GM10248 (cell line): ENCODE data around the gene POLK.

Experiments used
- CTCF ChIA-PET: fragments of 300-600 bp; sonication (Branson Sonifier 250); formaldehyde crosslinking; extraction: SDS; loops from one replicate; lab custom pipeline; 2021; ENCODE audit warnings: antibody characterized with exemption; lab: Yijun Ruan, JAX
- POLR2A ChIA-PET: fragments of 350-650 bp; sonication (Branson Sonifier 250); formaldehyde crosslinking; extraction: SDS; loops from one replicate; lab custom pipeline; 2020; ENCODE audit warnings: antibody characterized with exemption; lab: Yijun Ruan, JAX
- DNase-seq: peaks from one replicate; pipeline ENCODE4 v3.0.0; 2012; ENCODE audit errors: extremely low spot score
- TF ChIP-seq, protein P1 (sequence below): IDR thresholded peaks from 2 replicates; pipeline ENCODE4 v1.5.1; 2012; ENCODE audit warnings: mild to moderate bottlenecking, low read depth; ENCODE audit errors: extremely low read depth, missing control alignments, control extremely low read depth

The POLK gene

DNA sequence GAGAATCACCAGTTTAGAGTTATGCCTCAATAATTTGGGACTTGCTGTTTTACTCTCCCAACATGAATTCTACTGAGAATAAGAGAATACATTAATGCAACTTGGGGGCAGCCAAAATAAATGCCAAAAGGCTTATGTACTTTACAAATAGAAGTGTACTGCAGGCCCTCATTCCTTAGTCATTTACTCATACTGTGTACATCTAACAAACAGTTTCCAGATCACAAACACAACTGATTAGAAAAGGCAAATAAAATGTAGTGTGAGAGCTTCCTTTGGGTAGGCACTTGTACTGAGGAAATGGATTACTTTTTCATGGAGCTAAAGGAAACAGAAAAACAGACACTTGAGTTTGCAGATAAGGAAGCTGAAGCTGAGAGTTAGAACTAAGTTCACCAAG lies 112.2 kb downstream of the POLK start:
- POLR2A ChIA-PET, result no interaction called here
- CTCF ChIA-PET, result interaction anchor here (1.1 kb wide), 1 partner anchor 34 kb away, joined by 4 read pairs; no protein-coding TSS in a partner anchor
- DNase-seq, result no peak
- TF ChIP-seq, protein P1, sequence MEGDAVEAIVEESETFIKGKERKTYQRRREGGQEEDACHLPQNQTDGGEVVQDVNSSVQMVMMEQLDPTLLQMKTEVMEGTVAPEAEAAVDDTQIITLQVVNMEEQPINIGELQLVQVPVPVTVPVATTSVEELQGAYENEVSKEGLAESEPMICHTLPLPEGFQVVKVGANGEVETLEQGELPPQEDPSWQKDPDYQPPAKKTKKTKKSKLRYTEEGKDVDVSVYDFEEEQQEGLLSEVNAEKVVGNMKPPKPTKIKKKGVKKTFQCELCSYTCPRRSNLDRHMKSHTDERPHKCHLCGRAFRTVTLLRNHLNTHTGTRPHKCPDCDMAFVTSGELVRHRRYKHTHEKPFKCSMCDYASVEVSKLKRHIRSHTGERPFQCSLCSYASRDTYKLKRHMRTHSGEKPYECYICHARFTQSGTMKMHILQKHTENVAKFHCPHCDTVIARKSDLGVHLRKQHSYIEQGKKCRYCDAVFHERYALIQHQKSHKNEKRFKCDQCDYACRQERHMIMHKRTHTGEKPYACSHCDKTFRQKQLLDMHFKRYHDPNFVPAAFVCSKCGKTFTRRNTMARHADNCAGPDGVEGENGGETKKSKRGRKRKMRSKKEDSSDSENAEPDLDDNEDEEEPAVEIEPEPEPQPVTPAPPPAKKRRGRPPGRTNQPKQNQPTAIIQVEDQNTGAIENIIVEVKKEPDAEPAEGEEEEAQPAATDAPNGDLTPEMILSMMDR, result no peak

DNA sequence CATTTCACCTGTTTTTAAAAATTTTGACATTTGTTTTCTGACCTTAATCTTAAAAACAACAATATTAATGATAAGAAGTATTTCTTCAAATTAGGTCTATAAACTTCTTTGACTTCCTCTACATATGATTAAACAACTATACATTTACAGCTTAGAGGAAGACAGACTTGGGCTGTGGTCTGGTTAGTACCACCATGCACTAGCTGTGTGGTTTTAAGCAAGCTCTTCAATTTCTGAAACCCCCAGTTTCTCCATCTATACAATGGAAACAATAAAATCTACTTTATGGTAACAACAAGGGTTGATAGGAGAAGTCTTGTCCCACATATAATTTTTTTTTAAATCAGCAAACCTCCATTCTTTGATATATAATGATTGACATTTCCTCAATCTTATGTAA lies 115.3 kb downstream of the POLK start:
- DNase-seq, result no peak
- ChIA-PET CTCF (interaction anchor here (1.5 kb wide), 1 partner anchor 30 kb away, joined by 3 read pairs; no protein-coding TSS in a partner anchor), POLR2A (no interaction called here)
- TF ChIP-seq, protein P1, result no peak

DNA sequence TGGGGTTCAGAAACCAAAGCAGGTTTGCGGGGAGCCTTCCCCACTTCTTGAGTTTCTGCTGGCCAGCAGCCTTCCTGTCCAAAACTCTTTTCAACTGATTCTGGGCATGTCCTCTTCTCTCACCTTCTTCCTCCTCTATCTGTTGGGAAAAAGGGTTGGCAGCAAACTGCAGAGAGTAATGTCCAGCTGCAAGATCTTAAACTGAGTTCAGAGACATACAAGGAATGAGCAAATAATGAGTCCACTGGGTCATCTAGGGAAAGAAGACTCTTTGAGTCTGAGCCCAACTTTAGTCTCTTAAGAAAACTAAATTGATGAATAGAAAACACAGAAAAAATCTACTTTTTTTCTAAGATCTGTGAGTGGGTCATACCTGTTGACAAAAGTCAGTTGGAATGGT lies 116.1 kb downstream of the POLK start:
- ChIA-PET CTCF (interaction anchor here (1.2 to 1.5 kb wide), 3 partner anchors 9 to 29 kb away, joined by 3 to 5 read pairs (median 3); no protein-coding TSS in a partner anchor), POLR2A (no interaction called here)
- no peak for DNase-seq
- TF ChIP-seq, protein P1, result no peak

DNA sequence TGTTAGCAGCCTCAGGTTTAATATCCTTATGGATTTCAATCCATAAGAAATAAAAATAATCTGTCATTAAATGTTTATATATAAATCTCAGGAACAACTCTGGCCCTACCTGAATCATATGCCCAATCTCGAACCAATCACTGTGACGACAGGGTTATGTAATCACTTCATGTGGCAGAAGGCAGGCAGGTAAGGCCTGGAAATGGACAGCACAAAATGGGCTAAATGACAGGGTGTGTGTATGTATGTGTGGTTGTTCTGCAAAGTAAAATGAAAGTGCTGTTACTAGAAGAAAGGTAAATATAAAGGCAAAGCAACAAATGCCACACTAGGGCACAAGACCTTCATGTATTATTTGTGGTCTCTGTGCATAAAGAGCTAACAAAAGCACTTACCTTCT lies 119.2 kb downstream of the POLK start:
- POLR2A ChIA-PET, result no interaction called here
- CTCF ChIA-PET, result interaction anchor here (1.6 kb wide), 1 partner anchor 12 kb away, joined by 6 read pairs; no protein-coding TSS in a partner anchor
- TF ChIP-seq, protein P1, result no peak
- no peak for DNase-seq

DNA sequence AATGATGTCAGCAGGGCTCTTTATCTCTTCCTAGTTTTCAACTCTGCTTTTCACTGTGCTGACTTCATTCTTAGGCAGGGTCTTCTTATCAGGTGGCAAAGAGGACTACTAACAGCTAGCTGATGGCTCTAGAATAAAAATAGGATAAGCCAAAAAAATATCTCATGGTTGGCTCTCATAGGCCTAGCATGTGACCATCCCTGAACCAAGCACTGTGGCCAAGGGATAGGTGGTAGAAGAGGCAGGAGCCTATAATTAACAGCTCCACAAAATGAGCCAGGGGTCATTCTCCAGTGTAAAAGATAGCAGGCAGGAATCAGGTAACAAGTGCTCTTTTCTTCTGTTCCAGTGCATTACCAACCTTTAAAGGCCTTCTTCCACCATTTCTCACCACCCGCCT lies 120.6 kb downstream of the POLK start:
- POLR2A ChIA-PET, result no interaction called here
- CTCF ChIA-PET, result no interaction called here
- TF ChIP-seq, protein P1, result no peak
- DNase-seq, result no peak

DNA sequence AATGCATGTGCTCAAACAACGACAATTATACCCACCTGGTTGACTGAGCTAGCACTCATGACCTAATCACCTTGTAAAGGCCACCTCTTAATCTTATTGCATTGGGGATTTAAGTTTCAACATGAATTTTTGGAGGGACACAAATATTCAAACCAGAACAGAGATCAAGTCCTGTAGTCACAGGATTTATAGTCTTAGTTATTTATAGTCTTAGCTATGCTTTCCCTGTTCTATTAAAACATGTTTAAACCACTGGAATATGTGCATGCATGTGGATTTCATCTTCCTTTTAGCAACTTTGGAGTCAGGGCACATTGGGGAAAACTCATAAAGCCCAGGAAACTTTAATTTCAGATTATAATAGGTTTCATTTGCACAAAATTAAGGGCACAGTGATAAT lies 126.3 kb downstream of the POLK start:
- TF ChIP-seq, protein P1, result no peak
- no peak for DNase-seq
- ChIA-PET CTCF (interaction anchor here (1.1 to 2.3 kb wide), 2 partner anchors 10 to 31 kb away, joined by 3 to 5 read pairs; no protein-coding TSS in a partner anchor), POLR2A (no interaction called here)
